Loucy (cell line): Measurements from ENCODE around the gene RPL37.

ENCODE experiments used
- H2AFZ ChIP-seq: fragments of 200-600 bp; sonication (generic); 2 replicates; pipeline ENCODE4 v1.6.0; 2016; ENCODE audit warnings: antibody characterized with exemption, mild to moderate bottlenecking, low read length, moderate library complexity
- H3F3A ChIP-seq: fragments of 200-600 bp; 2 replicates; pipeline ENCODE4 v1.6.0; 2016; ENCODE audit warnings: antibody characterized with exemption, low read depth, mild to moderate bottlenecking
- H3K27me3 ChIP-seq: fragments of 200-600 bp; sonication (generic); 2 replicates; pipeline ENCODE4 v1.6.1; 2014; ENCODE audit warnings: low read length, mild to moderate bottlenecking; ENCODE audit not compliant: insufficient read depth, poor library complexity, severe bottlenecking
- H3K36me3 ChIP-seq: fragments of 200-600 bp; sonication (generic); 2 replicates; pipeline ENCODE4 v1.6.1; 2016; ENCODE audit warnings: low read length; ENCODE audit not compliant: insufficient read depth
- H3K4me1 ChIP-seq: fragments of 200-600 bp; sonication (generic); 2 replicates; pipeline ENCODE4 v1.5.1; 2014; ENCODE audit warnings: low read length, mild to moderate bottlenecking; ENCODE audit not compliant: insufficient read depth, poor library complexity, severe bottlenecking
- H3K4me2 ChIP-seq: fragments of 200-600 bp; sonication (generic); 2 replicates; pipeline ENCODE4 v1.6.0; 2014; ENCODE audit warnings: antibody characterized with exemption, low read length, low read depth, mild to moderate bottlenecking; ENCODE audit not compliant: poor library complexity, severe bottlenecking
- H3K4me3 ChIP-seq: fragments of 200-600 bp; sonication (generic); 2 replicates; pipeline ENCODE4 v1.5.1; 2014; ENCODE audit warnings: low read length, mild to moderate bottlenecking, mixed read lengths; ENCODE audit not compliant: poor library complexity, severe bottlenecking
- H3K79me2 ChIP-seq: fragments of 200-600 bp; sonication (generic); 2 replicates; pipeline ENCODE4 v1.6.1; 2014; ENCODE audit warnings: low read length; ENCODE audit not compliant: insufficient read depth
- H3K9ac ChIP-seq: fragments of 200-600 bp; sonication (generic); 2 replicates; pipeline ENCODE4 v1.6.0; 2014; ENCODE audit warnings: mild to moderate bottlenecking, low read depth, low read length, moderate library complexity; ENCODE audit not compliant: poor library complexity, severe bottlenecking
- H3K9me2 ChIP-seq: fragments of 200-600 bp; sonication (generic); replicated peaks from 2 replicates; pipeline ENCODE4 v1.6.1; 2016; ENCODE audit warnings: low read depth, low read length, mixed read lengths
- H3K9me3 ChIP-seq: fragments of 200-600 bp; sonication (generic); 2 replicates; pipeline ENCODE4 v1.6.1; 2014; ENCODE audit warnings: mild to moderate bottlenecking, antibody characterized with exemption, low read length, low read depth; ENCODE audit not compliant: insufficient read depth
- H4K20me1 ChIP-seq: fragments of 200-600 bp; sonication (generic); 2 replicates; pipeline ENCODE4 v1.6.0; 2014; ENCODE audit warnings: antibody characterized with exemption, low read length, mild to moderate bottlenecking; ENCODE audit not compliant: insufficient read depth, poor library complexity, severe bottlenecking
- CTCF ChIP-seq: fragments of 200-600 bp; sonication (generic); conservative IDR thresholded peaks from 2 replicates; pipeline ENCODE4 v1.5.1; 2014; ENCODE audit warnings: mild to moderate bottlenecking, antibody characterized with exemption, low read length
- EZH2phosphoT487 ChIP-seq: fragments of 200-600 bp; IDR thresholded peaks from 2 replicates; pipeline ENCODE4 v1.6.1; 2018; ENCODE audit warnings: antibody characterized with exemption, mild to moderate bottlenecking, moderate library complexity, borderline replicate concordance

RPL37 gene

GRCh38 chr5:40834391-40834848 is 602 bp downstream of the RPL37 start:
- peaks cover 54% of the 10 kb centered on the region for H4K20me1 ChIP-seq
- H3K79me2 ChIP-seq = peaks cover 60% of the 10 kb centered on the region
- H3K27me3 ChIP-seq = peaks cover 11% of the 10 kb centered on the region
- H3K4me2 ChIP-seq = peak overlapping the region; percentile 98
- H3K9ac ChIP-seq = peak overlapping the region; percentile 97
- H3K4me3 ChIP-seq = peak overlapping the region; percentile 92
- H2AFZ ChIP-seq = peak overlapping the region; percentile 63; the same call in 1 of the 2 replicates
- H3K9me3 ChIP-seq = no peaks in the 10 kb centered on the region
- TF ChIP-seq CTCF (no peak), EZH2phosphoT487 (no peak)
- H3F3A ChIP-seq = no peaks in the 10 kb centered on the region
- peaks cover 47% of the 10 kb centered on the region for H3K36me3 ChIP-seq
- H3K4me1 ChIP-seq = peaks cover 39% of the 10 kb centered on the region
- no peaks in the 10 kb centered on the region for H3K9me2 ChIP-seq

- H3F3A ChIP-seq = no peaks in the 10 kb centered on the region
- no peak overlapping the region for H2AFZ ChIP-seq
- peaks cover 60% of the 10 kb centered on the region for H4K20me1 ChIP-seq
- H3K27me3 ChIP-seq = peaks cover 11% of the 10 kb centered on the region
- H3K4me3 ChIP-seq = peak overlapping the region; percentile 92
- H3K4me2 ChIP-seq = peak overlapping the region; percentile 98
- H3K4me1 ChIP-seq = peaks cover 43% of the 10 kb centered on the region
- H3K9ac ChIP-seq = peak overlapping the region; percentile 97
- H3K9me2 ChIP-seq = no peaks in the 10 kb centered on the region
- TF ChIP-seq CTCF (no peak), EZH2phosphoT487 (no peak)
- H3K9me3 ChIP-seq = no peaks in the 10 kb centered on the region
- peaks cover 67% of the 10 kb centered on the region for H3K79me2 ChIP-seq
- H3K36me3 ChIP-seq = peaks cover 53% of the 10 kb centered on the region
Observed at GRCh38 chr5:40833712-40834229, 1.3 kb downstream of the RPL37 start.

GRCh38 chr5:40832345-40832744 is 2.7 kb downstream of the RPL37 start:
- H3K9me2 ChIP-seq = no peaks in the 10 kb centered on the region
- H3F3A ChIP-seq = peaks cover 4% of the 10 kb centered on the region; the same call in 1 of the 2 replicates
- peaks cover 43% of the 10 kb centered on the region for H3K4me1 ChIP-seq
- peak overlapping the region; percentile 98 for H3K4me2 ChIP-seq
- H3K79me2 ChIP-seq = peaks cover 72% of the 10 kb centered on the region
- no peak overlapping the region for H2AFZ ChIP-seq
- H3K9me3 ChIP-seq = no peaks in the 10 kb centered on the region
- peak overlapping the region; percentile 97 for H3K9ac ChIP-seq
- peaks cover 67% of the 10 kb centered on the region for H3K36me3 ChIP-seq
- peaks cover 71% of the 10 kb centered on the region for H4K20me1 ChIP-seq
- H3K4me3 ChIP-seq = peak overlapping the region; percentile 92
- peaks cover 11% of the 10 kb centered on the region for H3K27me3 ChIP-seq
- no peak for TF ChIP-seq CTCF
- no peak for TF ChIP-seq EZH2phosphoT487
